OCI-LY3 (cell line): ENCODE data around the gene PKDREJ.
"Not testable (repeated sequence)": the region's sequence is repeated elsewhere in the genome, so short reads cannot be mapped to it uniquely, and the experiment has no call there.

Experiments
- H2AFZ ChIP-seq: fragments of 200-600, 300-600 bp; shearing (Covaris generic); 2 replicates; pipeline ENCODE4 v1.6.0; 2014; ENCODE audit warnings: antibody characterized with exemption, low read depth, low read length
- H3K27ac ChIP-seq: fragments of 200-600, 300-600 bp; sonication (generic); 2 replicates; pipeline ENCODE4 v1.5.1; 2014; ENCODE audit warnings: mild to moderate bottlenecking, low read length, moderate library complexity, mixed read lengths
- H3K27me3 ChIP-seq: fragments of 200-600, 300-600 bp; sonication (generic); 2 replicates; pipeline ENCODE4 v1.6.1; 2014; ENCODE audit warnings: low read depth, low read length, mixed read lengths
- H3K36me3 ChIP-seq: fragments of 200-600, 300-600 bp; sonication (generic); replicated peaks from 2 replicates; pipeline ENCODE3; 2014; ENCODE audit warnings: low read depth, low read length, mixed read lengths
- H3K4me1 ChIP-seq: fragments of 300-600, 200-600 bp; sonication (generic); 2 replicates; pipeline ENCODE4 v1.6.1; 2014; ENCODE audit warnings: low read length, mixed read lengths
- H3K4me2 ChIP-seq: fragments of 200-600, 300-600 bp; sonication (generic); 2 replicates; pipeline ENCODE4 v1.6.1; 2014; ENCODE audit warnings: low read length, mixed read lengths
- H3K4me3 ChIP-seq: fragments of 300-600, 200-600 bp; sonication (generic); 2 replicates; pipeline ENCODE4 v1.5.1; 2014; ENCODE audit warnings: antibody characterized with exemption, mild to moderate bottlenecking, low read length, moderate library complexity
- H3K79me2 ChIP-seq: fragments of 300-600, 200-600 bp; shearing (Covaris generic); 2 replicates; pipeline ENCODE4 v1.6.1; 2014; ENCODE audit warnings: mild to moderate bottlenecking, low read length, mixed read lengths
- H3K9ac ChIP-seq: fragments of 300-600, 200-600 bp; shearing (Covaris generic); 2 replicates; pipeline ENCODE4 v1.6.0; 2014; ENCODE audit warnings: mild to moderate bottlenecking, low read length, moderate library complexity
- H3K9me3 ChIP-seq: fragments of 200-600, 300-600 bp; shearing (Covaris generic); 2 replicates; pipeline ENCODE4 v1.6.1; 2014; ENCODE audit warnings: low read length, mixed read lengths; ENCODE audit not compliant: insufficient read depth
- H4K20me1 ChIP-seq: fragments of 200-600, 300-600 bp; sonication (generic); 2 replicates; pipeline ENCODE4 v1.6.1; 2016; ENCODE audit warnings: low read length, mixed read lengths; ENCODE audit not compliant: insufficient read depth
- EZH2phosphoT487 ChIP-seq: fragments of 200-600 bp; shearing (Covaris generic); IDR thresholded peaks from 2 replicates; pipeline ENCODE4 v1.6.1; 2018; ENCODE audit warnings: antibody characterized with exemption, mixed run types, low read depth
- TF ChIP-seq, protein P1 (sequence below): fragments of 200-600, 300-600 bp; sonication (generic); IDR thresholded peaks from 2 replicates; pipeline ENCODE4 v1.5.1; 2014; ENCODE audit warnings: antibody characterized with exemption, low read length, low read depth

The PKDREJ gene, protein sequence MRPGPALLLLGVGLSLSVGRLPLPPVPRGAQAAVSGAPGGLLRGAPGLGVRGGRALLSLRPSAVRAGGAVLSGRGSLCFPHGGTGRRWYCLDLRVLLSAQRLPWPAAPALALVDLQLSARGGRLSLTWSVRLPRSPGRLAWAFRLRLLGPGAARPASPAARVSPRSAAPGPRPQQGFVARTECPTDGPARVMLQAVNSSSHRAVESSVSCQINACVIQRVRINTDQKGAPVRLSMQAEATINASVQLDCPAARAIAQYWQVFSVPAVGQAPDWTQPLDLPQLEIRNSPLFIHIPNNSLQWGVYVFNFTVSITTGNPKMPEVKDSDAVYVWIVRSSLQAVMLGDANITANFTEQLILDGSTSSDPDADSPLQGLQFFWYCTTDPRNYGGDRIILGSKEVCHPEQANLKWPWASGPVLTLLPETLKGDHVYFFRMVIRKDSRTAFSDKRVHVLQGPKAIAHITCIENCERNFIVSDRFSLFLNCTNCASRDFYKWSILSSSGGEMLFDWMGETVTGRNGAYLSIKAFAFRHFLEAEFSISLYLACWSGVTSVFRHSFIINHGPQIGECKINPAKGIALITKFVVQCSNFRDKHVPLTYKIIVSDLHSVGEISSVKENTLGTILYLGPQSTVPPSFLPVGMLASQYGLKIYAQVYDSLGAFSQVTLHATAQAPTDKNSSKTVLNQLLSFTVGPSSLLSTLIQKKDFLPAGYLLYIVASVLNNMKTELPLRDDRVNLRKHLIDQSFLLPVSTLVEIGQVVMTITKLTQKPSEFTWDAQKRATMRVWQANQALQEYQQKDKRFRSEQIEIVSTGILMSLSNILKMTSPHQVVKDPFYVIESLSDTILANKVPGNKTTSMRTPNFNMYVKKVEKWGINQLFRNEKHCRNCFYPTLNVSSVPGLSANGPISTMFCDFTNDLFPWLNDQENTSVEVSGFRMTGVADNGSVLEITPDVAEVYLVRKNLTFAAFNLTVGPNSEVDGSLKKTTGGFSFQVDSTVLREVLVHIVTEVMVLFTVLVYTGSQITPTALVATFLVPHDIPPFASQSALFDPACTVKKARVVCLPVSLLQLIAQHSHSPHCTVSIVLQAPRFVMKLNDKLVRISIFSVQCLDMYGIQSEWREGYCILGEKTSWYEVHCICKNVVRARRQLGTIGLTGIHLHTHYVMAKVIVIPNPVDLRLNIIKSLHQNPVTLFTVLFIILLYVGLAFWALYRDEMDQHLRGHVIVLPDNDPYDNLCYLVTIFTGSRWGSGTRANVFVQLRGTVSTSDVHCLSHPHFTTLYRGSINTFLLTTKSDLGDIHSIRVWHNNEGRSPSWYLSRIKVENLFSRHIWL (N-terminal part only)

DNA sequence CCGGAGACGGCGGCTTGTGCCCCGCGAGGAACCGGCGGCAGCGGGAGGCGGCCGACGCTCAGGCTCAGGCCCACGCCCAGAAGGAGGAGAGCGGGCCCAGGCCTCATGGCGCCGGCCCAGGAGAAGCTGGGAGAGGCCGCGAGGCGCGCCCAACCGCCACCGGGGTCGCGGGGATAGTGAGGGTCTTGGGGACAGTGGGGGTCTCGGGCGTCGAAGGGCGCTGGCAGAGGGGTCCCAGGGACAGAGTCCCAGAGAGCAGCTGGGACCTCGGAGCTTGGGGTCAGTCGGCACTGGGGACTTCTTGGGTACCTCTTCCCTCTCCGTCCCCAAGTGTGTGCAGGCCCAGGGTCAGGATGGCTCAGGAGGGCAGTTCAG lies at the start of gene PKDREJ:
PKDREJ (minus strand) TSS at position 128 of the 375 bp plus-strand sequence; CDS start at position 107, 21 bp downstream.
- TF ChIP-seq, protein P1, sequence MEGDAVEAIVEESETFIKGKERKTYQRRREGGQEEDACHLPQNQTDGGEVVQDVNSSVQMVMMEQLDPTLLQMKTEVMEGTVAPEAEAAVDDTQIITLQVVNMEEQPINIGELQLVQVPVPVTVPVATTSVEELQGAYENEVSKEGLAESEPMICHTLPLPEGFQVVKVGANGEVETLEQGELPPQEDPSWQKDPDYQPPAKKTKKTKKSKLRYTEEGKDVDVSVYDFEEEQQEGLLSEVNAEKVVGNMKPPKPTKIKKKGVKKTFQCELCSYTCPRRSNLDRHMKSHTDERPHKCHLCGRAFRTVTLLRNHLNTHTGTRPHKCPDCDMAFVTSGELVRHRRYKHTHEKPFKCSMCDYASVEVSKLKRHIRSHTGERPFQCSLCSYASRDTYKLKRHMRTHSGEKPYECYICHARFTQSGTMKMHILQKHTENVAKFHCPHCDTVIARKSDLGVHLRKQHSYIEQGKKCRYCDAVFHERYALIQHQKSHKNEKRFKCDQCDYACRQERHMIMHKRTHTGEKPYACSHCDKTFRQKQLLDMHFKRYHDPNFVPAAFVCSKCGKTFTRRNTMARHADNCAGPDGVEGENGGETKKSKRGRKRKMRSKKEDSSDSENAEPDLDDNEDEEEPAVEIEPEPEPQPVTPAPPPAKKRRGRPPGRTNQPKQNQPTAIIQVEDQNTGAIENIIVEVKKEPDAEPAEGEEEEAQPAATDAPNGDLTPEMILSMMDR: no peak
- TF ChIP-seq EZH2phosphoT487: no peak
- Histone ChIP-seq H4K20me1 (no peaks in the 10 kb centered on the region), H3K9ac (no peak within 1 kb of the TSS), H3K27me3 (peaks cover 38% of the 10 kb centered on the region), H3K36me3 (no peaks in the 10 kb centered on the region), H3K4me2 (no peak within 1 kb of the TSS), H3K4me1 (peaks cover 6% of the 10 kb centered on the region), H2AFZ (no peak within 1 kb of the TSS), H3K4me3 (no peak within 1 kb of the TSS), H3K9me3 (no peaks in the 10 kb centered on the region), H3K79me2 (no peaks in the 10 kb centered on the region), H3K27ac (no peak within 1 kb of the TSS)

DNA sequence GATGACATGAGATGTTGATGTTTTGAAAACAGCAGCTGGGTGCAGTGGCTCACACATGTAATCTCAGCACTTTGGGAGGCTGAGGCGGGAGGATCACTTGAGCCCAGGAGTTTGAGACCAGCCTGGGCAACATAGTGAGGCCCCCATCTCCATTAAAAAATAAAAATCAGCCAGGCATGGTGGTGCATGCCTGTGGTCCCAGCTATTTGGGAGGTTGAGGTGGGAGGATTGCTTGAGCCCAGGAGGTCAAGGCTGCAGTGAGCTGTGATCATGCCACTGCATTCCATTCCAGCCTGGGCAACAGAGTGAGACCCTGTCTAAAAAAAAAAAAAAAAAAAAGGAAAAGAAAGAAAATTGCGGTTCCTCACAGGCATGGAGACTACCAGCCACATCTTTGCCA lies 49.7 kb upstream of the PKDREJ start:
- not testable (repeated sequence) for H3K9ac ChIP-seq, H3K4me1 ChIP-seq, H3K27me3 ChIP-seq, H3K4me3 ChIP-seq, H2AFZ ChIP-seq, H3K4me2 ChIP-seq, H3K9me3 ChIP-seq, H4K20me1 ChIP-seq, H3K27ac ChIP-seq
- Histone ChIP-seq H3K79me2 (peaks cover 38% of the 10 kb centered on the region), H3K36me3 (peaks cover 66% of the 10 kb centered on the region)

DNA sequence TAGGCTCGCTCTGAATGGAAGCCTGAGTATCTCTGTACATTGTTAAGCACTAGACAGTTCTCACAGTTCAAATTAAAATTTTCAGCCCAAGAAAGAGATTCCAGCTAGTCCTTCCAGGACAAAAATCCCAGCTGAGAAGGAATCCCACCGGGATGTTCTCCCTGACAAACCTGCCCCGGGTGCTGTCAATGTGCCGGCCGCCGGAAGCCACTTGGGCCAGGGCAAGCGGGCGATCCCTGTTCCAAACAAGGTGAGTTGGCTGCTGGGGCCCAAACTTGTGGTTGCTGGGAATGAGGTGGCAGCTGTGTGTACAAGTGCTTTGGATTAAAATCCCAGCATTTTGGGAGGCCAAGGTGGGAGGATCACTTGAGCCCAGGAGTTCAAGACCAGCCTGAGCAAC lies 48.9 kb upstream of the PKDREJ start:
- Histone ChIP-seq H3K79me2 (peaks cover 37% of the 10 kb centered on the region), H3K4me1 (no peaks in the 10 kb centered on the region), H3K4me2 (no peak overlapping the region), H3K9ac (no peak overlapping the region), H4K20me1 (0 out of 2 replicates have a peak, but pooled peaks cover under 1% of the 10 kb centered on the region), H3K4me3 (no peak overlapping the region), H3K27ac (no peak overlapping the region), H3K9me3 (no peaks in the 10 kb centered on the region), H3K27me3 (no peaks in the 10 kb centered on the region), H2AFZ (no peak overlapping the region), H3K36me3 (peaks cover 59% of the 10 kb centered on the region)
- no peak for TF ChIP-seq EZH2phosphoT487
- TF ChIP-seq, protein P1: no peak

DNA sequence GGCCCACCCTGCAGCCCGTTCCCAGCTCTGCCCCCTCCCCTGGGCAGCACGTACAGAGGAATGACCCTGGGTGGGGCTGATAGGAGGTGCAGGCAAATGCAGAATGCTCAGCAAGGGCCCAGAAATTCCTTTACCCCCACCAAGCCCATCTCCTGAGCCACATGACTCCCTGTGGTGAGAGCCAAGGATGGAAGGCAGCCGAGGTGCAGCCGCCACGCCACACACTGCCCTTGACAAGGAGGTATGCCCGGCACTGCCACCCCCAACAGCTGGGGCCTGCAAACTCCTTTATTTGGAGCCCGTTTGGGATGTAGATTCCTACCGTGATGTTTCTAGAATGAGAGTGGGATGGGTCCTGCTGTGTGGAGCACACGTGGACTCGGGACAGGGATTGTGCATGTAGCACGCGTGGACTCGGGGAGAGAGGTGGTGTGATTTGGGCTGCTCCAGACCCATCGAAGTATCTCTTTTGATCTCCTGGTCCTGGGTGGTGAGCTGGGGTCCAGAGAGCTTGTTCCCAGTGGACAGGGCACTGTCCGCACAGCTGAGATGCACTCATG lies 46.5 kb upstream of the PKDREJ start:
- H4K20me1 ChIP-seq: 0 out of 2 replicates have a peak, but pooled peaks cover 7% of the 10 kb centered on the region
- H3K9ac ChIP-seq: no peak overlapping the region
- no peak overlapping the region for H3K27ac ChIP-seq
- H3K4me2 ChIP-seq: no peak overlapping the region
- H3K27me3 ChIP-seq: no peaks in the 10 kb centered on the region
- peaks cover 60% of the 10 kb centered on the region for H3K79me2 ChIP-seq
- H3K36me3 ChIP-seq: peaks cover 51% of the 10 kb centered on the region
- H3K9me3 ChIP-seq: no peaks in the 10 kb centered on the region
- H3K4me3 ChIP-seq: no peak overlapping the region
- no peak overlapping the region for H2AFZ ChIP-seq
- TF ChIP-seq, protein P1: no peak
- TF ChIP-seq EZH2phosphoT487: no peak
- no peaks in the 10 kb centered on the region for H3K4me1 ChIP-seq
